Activated CD4-positive, alpha-beta T cell treated with anti-CD3 and anti-CD28 coated beads, Interleukin-2, amount 50 U/mL, for 24 hours (primary cell): ENCODE results near the gene KNDC1.
"Not testable (repeated sequence)": the region's sequence is repeated elsewhere in the genome, so short reads cannot be mapped to it uniquely, and the experiment has no call there.

ENCODE experiments used
- DNase-seq, 2 donors: peaks; one replicate each; pipeline ENCODE4 v3.0.0-alpha.2; 2020; ENCODE audit warnings: low read depth in 1 of 2, low spot score in 1 of 2

Gene KNDC1

DNA sequence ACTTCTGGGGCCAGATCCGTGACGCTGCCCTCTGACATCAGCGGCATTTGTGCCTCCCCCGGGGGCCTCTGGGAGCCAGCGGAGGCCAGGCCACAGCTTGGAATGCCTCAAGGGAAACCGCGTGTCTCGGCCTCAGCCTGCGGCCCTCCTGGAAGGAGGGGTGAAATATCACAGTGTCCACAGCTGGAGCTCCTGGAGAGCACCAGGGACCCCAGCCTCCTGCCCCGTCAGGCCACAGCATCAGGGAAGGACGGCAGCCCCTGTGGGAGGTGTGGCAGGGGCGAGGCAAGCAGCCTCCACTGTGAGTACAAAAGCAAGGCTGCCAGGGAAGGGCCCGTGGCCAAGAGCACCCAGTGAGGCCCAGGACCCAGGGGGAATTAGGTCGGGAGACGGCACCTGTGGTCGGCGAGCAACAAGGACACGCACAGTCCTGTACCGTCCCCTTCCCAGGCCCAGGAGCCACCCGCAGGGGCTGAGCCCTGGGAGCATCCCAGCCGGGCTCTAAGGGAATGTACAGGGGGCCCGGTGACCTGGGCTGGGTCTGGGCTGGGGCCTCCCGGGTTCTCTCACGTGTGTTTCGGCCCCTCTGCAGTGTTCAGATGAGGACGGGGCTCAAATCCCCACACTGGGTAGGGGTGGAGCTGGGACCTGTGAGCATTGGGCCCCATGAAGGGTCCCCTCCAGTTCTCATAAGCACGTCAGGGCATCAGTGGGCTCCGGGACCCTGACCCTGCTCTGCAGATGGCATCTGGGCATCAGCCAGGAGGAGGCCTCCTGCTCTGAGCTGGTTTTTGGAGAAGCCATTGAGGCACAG lies 18.7 kb upstream of the KNDC1 start:
- no peak for DNase-seq

DNA sequence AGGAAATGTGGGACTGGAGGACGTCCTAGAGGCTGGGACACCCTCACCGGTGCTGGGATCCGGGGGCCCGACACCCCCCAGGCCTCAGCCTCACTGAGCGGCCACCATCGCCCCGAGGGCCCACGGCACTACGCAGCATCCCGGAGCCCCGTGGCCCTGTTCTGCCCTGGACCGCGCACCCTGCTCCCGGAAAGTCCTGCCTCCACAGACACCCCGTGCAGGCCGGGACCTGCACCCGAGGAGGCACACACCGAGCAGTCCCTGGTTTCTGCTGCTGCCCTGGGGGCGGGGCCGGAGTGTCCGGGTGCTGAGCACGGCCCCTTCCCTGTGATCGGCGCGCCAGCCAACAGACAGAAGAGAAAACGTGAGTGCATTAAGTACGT lies 18.1 kb upstream of the KNDC1 start:
- DNase-seq, result no peak

DNA sequence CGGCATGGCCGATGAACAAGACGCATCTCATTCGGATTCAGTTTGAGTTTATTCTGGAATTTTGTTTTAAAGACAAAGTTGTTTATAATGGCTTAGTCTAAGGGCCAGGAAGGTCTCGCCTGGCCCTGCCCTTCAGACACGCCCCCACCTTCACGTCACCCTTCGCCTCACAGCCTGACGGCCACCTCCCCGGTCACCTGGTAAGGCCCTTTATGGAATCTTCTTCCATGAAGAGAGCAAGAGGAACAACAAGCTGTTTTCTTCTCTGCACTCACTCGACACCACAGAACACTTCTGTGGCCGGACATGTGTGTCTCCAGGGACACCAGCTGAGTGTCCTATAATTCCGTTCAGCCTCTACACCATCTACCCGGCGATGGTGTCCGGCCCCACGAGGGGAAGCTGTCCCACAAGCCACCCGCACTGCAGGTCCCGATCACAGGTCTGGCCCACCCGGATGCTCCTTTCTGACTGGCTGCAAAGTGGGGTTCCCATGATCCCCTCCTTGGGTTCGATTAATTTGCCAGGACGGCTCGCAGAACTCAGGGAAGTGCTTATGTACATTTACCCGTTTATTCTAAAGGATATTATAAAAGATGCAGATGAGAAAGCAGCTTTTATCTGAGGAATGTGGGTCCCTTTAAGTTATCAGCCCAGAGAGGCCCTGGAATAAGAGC lies 17.4 kb upstream of the KNDC1 start:
- DNase-seq, result no peak

DNA sequence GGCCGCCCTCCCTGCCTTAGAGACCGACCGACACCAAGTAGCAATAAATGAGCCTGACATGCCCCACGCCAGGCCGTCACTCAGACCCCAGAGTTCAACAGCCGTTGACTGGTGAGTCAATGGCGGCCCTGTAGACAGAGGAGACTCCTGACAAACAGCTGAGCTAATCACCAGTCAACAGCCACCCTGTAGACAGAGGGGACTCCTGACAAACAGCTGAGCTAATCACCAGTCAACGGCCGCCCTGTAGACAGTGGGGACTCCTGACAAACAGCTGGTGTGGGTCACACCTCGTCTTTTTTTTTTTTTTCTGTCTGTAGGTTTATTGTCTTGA lies 16.9 kb upstream of the KNDC1 start:
- no peak for DNase-seq

DNA sequence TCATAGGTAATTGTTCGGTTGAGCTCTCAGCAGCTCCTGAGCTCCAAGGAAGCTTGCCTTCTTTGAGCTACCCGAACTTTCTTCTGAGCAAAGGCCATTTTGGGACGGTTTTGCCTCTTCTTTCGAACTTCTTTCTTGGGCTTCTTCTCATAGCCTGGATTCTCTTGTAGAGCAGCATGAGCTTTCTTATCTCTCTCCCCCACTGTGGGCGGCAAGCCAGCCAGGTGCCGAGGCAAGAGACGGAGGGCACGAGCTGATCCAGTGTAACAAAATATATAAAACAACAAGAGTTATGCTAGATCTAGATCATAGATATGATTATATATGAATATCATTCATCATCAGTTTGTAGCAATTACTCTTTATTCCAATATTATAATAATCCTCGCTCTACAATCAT lies 16.5 kb upstream of the KNDC1 start:
- DNase-seq, result no peak

DNA sequence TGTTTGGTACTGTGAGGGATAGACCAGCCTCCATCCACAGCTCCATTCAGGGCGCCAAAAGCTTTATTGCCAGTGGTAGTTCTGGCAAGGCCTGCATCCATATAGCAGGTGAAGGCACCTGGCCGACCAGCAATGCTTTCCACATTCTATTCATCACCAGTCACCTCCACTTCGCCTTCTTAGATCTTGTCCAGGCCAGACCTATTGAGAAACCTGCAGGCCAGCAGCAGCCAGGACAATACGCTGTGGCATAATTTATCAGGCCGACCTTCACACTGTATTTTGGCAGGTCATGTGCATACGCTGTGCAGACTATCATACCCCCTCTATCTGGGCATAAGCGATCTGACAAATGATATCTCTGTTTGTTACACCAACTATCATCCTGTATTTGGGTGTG lies 15.2 kb upstream of the KNDC1 start:
- no peak for DNase-seq

DNA sequence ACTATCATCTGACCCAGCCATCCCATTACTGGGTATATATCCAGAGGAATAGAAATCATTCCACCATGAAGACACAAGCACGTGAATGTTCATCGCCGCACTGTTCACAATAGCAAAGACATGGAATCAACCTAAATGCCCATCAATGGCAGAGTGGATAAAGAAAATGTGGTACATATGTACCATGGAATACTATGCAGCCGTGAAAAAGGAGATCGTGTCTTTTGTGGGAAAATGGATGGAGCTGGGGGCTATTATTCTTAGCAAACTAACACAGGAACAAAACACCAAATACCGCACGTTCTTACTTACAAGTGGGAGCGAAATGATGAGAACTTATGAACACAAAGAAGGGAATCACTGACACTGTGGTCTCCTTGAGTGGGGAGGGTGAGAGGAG lies 9.8 kb upstream of the KNDC1 start:
- no peak for DNase-seq

DNA sequence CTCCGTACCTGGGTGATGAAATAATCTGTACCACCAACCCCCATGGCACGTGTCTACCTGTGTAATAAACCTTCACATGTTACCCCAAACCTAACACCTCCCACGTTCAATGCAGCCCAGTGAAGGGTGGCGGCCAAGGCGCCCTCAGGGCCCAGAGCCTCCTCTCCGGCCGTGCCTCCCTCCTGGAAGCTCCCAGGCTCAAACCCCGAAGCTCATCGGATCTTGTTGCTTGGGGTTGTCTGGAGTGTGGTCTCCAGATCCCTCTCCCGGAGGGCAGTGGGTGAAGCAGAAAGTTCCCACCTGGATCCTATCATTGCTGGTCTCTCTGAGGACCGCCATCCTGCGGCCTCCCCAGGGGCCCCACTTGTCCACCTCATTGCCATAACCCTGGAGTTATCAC lies 9.4 kb upstream of the KNDC1 start:
- no peak for DNase-seq

DNA sequence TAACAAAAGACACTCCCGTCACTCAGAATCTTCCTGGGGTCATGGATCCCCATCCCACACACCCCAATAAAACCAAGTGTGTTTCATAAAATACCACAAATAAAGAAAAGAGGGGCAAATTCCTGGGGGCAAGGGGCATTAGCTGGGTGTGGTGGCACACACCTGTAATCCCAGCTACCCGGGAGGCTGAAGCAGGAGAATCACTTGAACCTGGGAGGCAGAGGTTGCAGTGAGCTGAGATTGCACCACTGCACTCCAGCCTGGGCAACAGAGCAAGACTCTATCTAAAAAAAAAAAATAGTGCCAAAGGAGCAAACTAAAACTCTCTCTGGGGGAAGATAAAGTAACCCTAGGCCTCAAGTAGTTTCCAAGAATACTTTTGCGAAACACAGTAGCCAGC lies 8.9 kb upstream of the KNDC1 start:
- not testable (repeated sequence) for DNase-seq

DNA sequence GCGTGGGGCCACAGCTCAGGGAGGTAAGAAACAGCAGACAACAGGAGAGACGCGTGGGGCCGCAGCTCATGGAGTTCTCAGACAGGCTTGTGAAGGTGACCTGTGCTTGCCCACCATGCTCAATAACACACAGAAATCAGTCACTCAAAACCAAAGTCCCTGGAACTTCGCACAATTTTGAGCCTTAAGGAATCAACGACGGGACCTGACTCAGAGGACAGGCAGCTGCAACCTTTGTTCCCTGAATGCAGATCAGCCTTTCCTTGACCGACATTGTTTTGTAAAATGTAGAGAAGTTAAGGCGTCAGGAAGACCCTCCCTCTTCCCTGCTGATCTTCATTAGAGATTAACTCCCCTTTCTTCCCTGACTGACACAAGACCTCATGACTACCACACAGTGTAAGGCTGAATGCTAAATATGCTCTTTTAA lies 8.5 kb upstream of the KNDC1 start:
- no peak for DNase-seq

DNA sequence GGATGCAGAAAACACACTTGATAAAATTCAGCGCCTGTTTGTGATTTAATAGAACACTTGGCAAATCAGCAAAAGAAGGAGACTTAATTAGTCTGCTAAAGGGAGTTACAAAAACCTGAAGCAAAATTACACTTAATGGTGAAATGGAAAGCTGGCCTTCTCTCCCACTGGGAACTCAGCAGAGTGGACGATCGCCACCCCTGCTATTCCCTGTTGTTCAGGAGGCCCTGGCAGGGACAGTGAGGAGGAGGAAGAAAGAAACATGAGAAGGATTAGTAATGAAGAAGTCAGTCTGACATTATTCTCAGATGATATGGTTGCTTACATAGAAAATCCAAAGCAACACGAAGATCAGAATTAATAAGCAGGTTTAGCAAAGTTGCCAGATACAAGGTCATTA lies 5.6 kb upstream of the KNDC1 start:
- no peak for DNase-seq

DNA sequence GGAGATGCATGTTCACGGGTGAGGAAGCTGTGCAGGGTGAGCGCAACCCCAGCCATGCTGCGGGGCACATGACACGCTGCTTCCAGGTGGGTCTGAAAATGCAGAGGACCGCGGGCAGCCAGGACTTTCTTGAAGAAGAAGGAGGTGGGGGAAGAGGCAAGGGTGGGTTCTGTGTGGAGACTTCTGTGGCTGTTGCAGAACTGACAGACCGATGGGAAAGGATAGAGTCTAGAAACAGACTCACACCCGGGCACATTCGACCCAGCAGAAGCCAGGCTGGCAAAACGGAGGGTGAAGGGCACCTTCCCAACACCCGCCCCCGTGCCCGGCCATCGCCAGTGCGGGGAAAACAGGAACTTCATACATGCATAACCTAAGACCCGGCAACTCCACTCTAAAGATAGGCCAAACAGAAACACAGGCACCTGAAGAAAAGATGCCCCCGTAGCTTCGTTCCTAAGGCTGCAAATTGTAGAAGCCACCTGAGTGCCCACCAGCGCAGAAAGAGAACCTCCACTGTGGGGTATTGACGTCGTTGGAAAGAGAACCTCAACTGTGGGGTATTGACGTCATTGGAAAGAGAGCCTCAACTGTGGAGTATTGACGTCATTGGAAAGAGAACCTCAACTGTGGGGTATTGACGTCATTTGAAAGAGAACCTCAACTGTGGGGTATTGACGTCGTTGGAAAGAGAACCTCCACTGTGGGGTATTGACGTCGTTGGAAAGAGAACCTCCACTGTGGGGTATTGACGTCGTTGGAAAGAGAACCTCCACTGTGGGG lies 4.8 kb upstream of the KNDC1 start:
- no peak for DNase-seq

DNA sequence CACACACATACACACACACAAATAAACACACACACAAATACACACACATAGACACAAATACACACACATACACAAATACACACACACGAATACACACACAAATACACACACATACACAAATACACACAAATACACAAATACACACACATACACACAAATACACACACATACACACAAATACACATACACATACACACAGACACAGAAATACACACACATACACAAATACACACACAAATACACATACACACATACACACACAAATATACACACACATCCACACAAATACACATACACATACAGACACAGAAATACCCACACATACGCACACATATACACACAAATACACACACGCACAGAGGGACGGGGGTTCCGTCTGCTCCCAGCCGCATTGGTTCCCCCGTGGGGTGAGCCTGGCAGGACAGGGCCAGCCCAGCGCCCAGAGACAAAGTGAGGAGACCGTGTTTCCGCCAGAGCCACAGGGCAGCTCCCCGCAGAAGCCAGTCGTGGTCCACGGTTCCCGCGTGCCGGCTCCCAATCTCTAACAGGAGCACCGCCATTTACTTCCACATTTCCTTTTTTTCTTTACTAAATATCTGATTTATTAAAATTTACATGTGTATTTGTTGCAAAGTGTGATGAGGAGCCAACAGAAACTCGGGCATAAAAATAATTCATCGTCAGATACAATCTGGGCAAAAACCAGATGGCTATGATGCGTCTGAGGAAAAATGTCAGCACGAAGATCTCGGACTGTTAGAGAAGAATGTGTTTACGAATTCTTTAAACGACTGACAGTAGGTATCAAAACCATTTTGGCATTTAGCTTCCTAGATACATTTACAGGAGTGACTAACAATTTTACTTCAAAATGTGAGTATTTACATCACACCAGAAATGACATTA lies 3.1 kb upstream of the KNDC1 start:
- no peak for DNase-seq

DNA sequence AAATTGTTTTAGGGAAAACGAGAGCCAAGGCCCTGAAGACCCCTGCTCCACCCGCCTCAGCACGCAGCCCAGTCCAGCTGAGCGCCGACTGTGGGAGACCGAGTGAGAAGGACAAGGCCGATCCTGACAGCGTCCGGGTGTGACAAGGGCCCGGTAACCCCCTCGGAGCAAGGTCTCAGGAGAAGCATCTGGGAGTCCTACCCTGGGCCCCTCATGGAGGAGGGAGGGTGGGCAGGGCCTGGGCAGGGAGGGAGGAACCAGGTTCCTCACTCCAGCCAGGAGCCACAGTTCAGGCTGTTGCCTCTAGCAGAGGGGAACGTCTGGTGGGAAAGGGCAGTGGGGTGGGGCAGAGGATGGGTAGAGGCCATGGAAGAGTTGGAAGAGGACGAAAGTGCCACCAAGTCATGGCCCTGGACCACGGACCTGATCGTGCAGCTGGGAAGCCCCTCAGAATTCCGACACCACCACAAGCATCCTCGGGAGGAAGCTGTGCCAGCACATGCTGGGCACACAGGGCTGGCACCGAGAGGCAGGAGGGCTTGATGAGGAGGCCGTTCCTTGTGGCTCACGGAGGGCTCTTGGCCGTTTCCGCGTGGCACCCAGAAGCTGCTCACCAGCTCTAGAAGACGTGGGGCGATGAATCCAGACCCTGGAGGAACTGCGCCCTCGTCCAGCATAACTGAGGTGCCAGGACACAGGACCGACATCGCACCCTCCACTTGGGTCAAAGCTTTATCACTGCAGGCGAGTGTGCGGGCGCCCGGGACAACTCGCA lies 2.2 kb upstream of the KNDC1 start:
- no peak for DNase-seq

DNA sequence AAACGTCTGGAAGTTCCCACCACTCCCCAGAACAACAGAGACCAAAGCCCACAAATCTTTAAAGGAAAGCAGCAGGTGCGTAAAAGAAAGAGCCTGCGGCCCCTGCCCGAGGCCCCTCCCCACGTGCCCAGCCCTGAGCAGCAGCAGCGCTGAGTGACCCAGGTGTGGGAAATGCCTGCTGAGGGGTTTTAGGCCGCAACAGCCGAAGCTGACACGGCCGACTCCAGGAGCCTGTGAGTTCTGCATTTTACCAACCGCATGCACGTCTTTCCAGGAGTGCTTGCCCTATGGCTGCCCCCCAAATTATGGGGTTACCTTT lies 1.6 kb upstream of the KNDC1 start:
- no peak for DNase-seq

DNA sequence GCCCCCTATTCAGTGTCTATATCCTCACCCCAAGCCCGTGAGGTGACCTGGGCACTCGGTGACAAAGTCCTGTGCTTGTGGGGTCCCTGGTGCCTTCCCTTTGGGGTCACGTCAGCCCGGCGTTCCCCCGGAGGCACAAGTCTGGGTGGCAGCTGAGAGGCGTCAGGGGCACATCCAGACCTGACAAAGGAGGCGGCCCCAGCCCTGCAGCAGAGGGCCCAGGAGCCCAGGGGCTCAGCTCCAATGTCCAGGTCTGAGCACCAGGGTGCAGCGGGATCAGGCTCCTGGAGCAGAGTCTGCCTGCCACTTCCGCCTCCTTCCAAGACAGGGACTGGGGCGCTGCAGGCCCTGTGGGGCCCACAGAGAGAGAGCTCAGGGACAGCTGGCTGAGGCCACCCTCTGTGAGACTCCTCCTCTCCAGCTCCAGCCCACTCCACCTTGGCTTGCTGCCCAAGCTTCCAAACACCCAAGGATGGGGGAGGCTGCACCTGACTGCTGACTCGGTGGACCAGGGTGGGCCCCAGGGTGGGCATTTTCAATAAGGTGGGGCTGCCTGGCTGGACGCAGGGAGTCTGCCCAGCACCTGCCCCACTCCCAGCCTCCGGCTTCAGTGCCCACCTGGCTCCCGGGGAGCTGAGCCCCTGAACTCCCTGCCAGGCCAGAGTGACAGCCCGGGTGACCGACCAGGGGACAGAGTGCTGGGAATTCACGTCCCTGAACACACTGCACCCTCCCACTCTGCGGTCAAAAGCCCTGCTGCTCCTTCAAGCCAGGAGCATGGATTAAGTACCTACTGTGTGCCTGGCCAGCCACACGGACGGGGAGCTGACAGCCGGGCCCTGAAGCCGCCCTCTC lies 1.0 kb upstream of the KNDC1 start:
- DNase-seq, result no peak

DNA sequence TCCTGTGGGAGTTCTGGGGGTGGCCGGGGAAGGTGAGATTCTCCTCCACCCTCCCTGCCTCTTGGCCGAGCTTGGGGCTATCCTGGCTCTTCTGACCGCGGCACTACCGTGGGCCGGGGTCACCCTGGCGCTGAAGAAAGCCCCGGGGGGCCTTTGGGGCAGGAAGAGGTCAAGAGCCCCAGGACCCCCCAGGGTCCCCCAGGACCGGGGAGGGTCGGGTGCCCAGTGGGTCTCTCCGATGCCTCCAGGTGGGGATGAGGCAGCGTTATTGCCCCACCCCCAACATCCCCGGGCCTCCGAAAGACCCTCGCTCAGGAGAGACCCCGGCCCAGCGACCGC lies 439 bp upstream of the KNDC1 start:
- DNase-seq, result no peak

DNA sequence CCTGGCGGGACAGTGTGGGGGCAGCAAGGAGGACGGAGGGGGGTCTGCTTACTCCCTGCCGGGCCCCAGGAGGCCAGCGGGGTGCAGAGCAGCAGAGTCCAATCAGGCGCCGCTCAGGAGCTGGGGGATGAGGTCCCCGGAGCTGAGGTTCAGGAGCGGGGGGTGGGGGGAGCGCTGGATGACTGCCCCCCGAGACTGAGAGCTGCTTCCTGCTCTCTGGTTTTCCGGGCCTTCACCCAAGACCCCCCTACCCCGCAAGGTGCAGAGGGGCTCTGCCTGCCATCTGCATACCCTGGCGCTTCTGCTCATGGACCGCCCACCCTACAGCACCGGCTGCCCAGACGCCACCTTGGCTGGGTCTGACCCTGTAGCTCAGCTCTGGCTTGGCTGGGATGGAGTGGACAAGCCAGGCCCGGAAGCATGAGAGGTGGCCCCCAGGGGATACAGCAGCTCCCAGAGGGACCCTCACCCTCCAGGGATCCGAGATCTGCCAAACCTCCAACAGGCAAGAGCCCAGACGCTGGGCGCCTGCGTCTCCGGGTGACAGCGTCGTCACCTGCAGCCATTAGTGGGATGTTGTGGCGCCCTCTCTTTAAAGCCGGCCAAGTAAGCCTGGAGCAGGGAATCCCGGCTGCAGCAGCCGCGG lies 930 bp downstream of the KNDC1 start:
- DNase-seq, result no peak

DNA sequence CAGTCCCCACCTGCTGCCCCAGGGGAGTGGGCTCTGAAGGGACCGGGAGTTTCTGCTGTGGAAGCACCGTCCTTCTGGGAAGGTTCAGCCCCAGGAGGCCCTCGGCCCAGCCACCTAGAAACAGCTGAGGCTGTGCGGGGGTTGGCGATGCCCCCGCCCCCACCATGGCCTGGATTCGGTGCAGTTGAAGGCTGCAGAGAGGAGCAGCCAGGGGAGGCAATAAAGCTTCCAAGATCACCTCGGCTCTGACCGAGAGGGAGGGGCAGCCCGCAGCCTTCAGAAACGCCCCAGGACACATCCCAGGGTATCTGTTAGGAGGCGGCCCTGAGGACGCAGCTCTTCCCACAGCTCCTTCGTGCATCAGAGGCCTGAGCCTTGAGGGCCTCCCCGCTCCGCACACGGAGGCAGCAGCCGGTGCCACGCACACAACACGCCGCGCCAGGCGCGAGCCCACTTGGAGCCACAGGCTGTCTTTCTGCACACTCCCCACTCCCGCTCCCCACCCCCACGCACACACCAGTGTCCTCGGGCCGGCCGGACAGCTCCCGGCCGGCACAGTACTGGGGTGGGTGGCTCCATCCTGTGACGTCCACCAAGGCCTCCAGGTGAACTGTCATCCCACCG lies 1.6 kb downstream of the KNDC1 start:
- DNase-seq, result no peak
